RWPE1 (cell line): ENCODE measurements around the gene NPC1.
A peak's percentile ranks its signal among the peaks of the same experiment; 100 is the strongest.

ENCODE experiments used
- CTCF ChIA-PET: fragments of 350-600 bp; sonication (Branson Sonifier 250); formaldehyde crosslinking; extraction: SDS; loops from one replicate; lab custom pipeline; 2021; lab: Yijun Ruan, JAX
- POLR2A ChIA-PET: fragments of 400-600 bp; formaldehyde crosslinking; extraction: SDS; loops from one replicate; lab custom pipeline; 2020; ENCODE audit warnings: antibody characterized with exemption; ENCODE audit not compliant: low non-redundant PET; lab: Yijun Ruan, JAX
- DNase-seq: peaks from one replicate; pipeline ENCODE4 v3.0.0; 2012; ENCODE audit warnings: low spot score
- H3K27ac ChIP-seq: fragments of 450-650 bp; 2 replicates; pipeline ENCODE4 v1.5.1; 2017
- CTCF ChIP-seq: fragments of 450-650 bp; conservative IDR thresholded peaks from 2 replicates; pipeline ENCODE4 v1.5.1; 2017; ENCODE audit warnings: low read depth, mild to moderate bottlenecking

Gene NPC1

GRCh38 chr18:23506393-23506792 lies 79.9 kb downstream of the NPC1 start:
- ChIA-PET POLR2A (no interaction called here), CTCF (no interaction called here)
- no peak for TF ChIP-seq CTCF
- DNase-seq: no peak
- H3K27ac ChIP-seq: no peak overlapping the region

- TF ChIP-seq CTCF: no peak
- ChIA-PET CTCF (no interaction called here), POLR2A (no interaction called here)
- no peak for DNase-seq
- peak overlapping the region; percentile 20; the same call in 1 of the 2 replicates for H3K27ac ChIP-seq
Measured at GRCh38 chr18:23504720-23505119, 81.6 kb downstream of the NPC1 start.

- H3K27ac ChIP-seq: peak overlapping the region; percentile 83
- TF ChIP-seq CTCF: no peak
- CTCF ChIA-PET: no interaction called here
- no peak for DNase-seq
- POLR2A ChIA-PET: no interaction called here
Measured at GRCh38 chr18:23503963-23504344, 82.4 kb downstream of the NPC1 start.

GRCh38 chr18:23503038-23503962 lies 83.0 kb downstream of the NPC1 start, which contains the start of gene RMC1:
Gene RMC1, plus strand, starts transcription at chr18:23503511. Its CDS starts 108 bp downstream, at chr18:23503619.
- no peak; the same call in 1 of the 2 replicates for TF ChIP-seq CTCF
- ChIA-PET POLR2A (interaction anchor here (0.7 kb wide), 1 partner anchor 16 kb away, joined by 3 read pairs; no protein-coding TSS in a partner anchor), CTCF (interaction anchor here (0.5 kb wide), 1 partner anchor 62 kb away, joined by 3 read pairs; no protein-coding TSS in a partner anchor)
- DNase-seq: peak; percentile 87
- peak within 1 kb of the TSS; percentile 83 for H3K27ac ChIP-seq

- POLR2A ChIA-PET: interaction anchor here (0.7 kb wide), 1 partner anchor 15 kb away, joined by 3 read pairs; no protein-coding TSS in a partner anchor
Measured at GRCh38 chr18:23502516-23503037, 83.7 kb downstream of the NPC1 start.

More at GRCh38 chr18:23502516-23503037, 83.7 kb downstream of the NPC1 start:
- TF ChIP-seq CTCF: peak; percentile 44; the same call in 1 of the 2 replicates
- no peak for DNase-seq
- H3K27ac ChIP-seq: peak overlapping the region; percentile 83
- CTCF ChIA-PET: no interaction called here
